IMR-90 (cell line): ENCODE results near the gene SH3RF3. TPM values are rescaled to one million over a fixed set of nuclear protein-coding genes. Genes with fewer than 3 reads are reported as not detected.

Source experiments
- ATAC-seq: fragments of 200-7000 bp; cut with Tn5 transposase; 2 replicates; pipeline ENCODE4 v1.9.1; 2020; ENCODE audit warnings: low read depth, mild to moderate bottlenecking, moderate library complexity
- BruUV-seq: library from RNA; stranded (reverse); fragments of 400-500 nt; replicated peaks from 2 replicates; lab custom pipeline; 2021; lab: Mats Ljungman, UMichigan
- CTCF ChIA-PET: fragments of 300-600 bp; formaldehyde crosslinking; extraction: SDS; loops from one replicate; lab custom pipeline; 2021; ENCODE audit warnings: antibody characterized with exemption; lab: Yijun Ruan, JAX
- POLR2A ChIA-PET: fragments of 300-600 bp; sonication (Branson Sonifier 250); formaldehyde crosslinking; loops from one replicate; lab custom pipeline; 2022; ENCODE audit warnings: antibody characterized with exemption; ENCODE audit not compliant: unreplicated experiment; lab: Charles Lee
- DNase-seq: peaks from one replicate; pipeline ENCODE4 v3.0.0; 2013
- H2AFZ ChIP-seq: replicated peaks from 2 replicates; pipeline ENCODE3; 2013; ENCODE audit warnings: low read length, mild to moderate bottlenecking; ENCODE audit not compliant: poor library complexity
- H2AK5ac ChIP-seq: 2 replicates; pipeline ENCODE4 v1.6.1; 2013; ENCODE audit warnings: low read depth, low read length, inconsistent platforms
- H2AK9ac ChIP-seq: replicated peaks from 2 replicates; pipeline ENCODE3; 2013; ENCODE audit warnings: mild to moderate bottlenecking, low read depth, low read length, moderate library complexity; ENCODE audit not compliant: poor library complexity
- H2BK120ac ChIP-seq: 2 replicates; pipeline ENCODE4 v1.6.1; 2013; ENCODE audit warnings: low read depth, low read length, inconsistent platforms
- H2BK15ac ChIP-seq: 3 replicates; pipeline ENCODE4 v1.6.1; 2013; ENCODE audit warnings: low read depth, low read length, inconsistent platforms
- H2BK20ac ChIP-seq: 2 replicates; pipeline ENCODE4 v1.6.1; 2013; ENCODE audit warnings: low read depth, mild to moderate bottlenecking, inconsistent platforms, low read length, moderate library complexity
- H2BK5ac ChIP-seq: 2 replicates; pipeline ENCODE4 v1.6.1; 2013; ENCODE audit warnings: mild to moderate bottlenecking, low read depth, low read length, inconsistent platforms; ENCODE audit not compliant: poor library complexity, severe bottlenecking
- H3K14ac ChIP-seq: replicated peaks from 2 replicates; pipeline ENCODE4 v1.6.1; 2013; ENCODE audit warnings: low read depth, low read length, inconsistent platforms
- H3K18ac ChIP-seq: 2 replicates; pipeline ENCODE4 v1.6.1; 2013; ENCODE audit warnings: low read depth, low read length, control low read depth
- H3K23ac ChIP-seq: 2 replicates; pipeline ENCODE4 v1.6.1; 2013; ENCODE audit warnings: low read depth, low read length, inconsistent platforms
- H3K27ac ChIP-seq: 2 replicates; pipeline ENCODE4 v1.5.1; 2013; ENCODE audit warnings: mild to moderate bottlenecking, control low read depth, low read length; ENCODE audit not compliant: insufficient read depth
- H3K27me3 ChIP-seq: 2 replicates; pipeline ENCODE4 v1.6.1; 2013; ENCODE audit warnings: low read length; ENCODE audit not compliant: control insufficient read depth, insufficient read depth
- H3K36me3 ChIP-seq: 2 replicates; pipeline ENCODE4 v1.6.1; 2013; ENCODE audit warnings: low read length, mixed read lengths; ENCODE audit not compliant: control insufficient read depth, insufficient read depth
- H3K4ac ChIP-seq: 2 replicates; pipeline ENCODE4 v1.6.1; 2013; ENCODE audit warnings: low read depth, low read length, inconsistent platforms
- H3K4me1 ChIP-seq: 2 replicates; pipeline ENCODE4 v1.6.1; 2013; ENCODE audit warnings: low read length, mixed read lengths; ENCODE audit not compliant: control insufficient read depth, insufficient read depth
- H3K4me2 ChIP-seq: 2 replicates; pipeline ENCODE4 v1.6.1; 2013; ENCODE audit warnings: low read depth, mild to moderate bottlenecking, control low read depth, low read length, moderate library complexity
- H3K4me3 ChIP-seq: 2 replicates; pipeline ENCODE4 v1.5.1; 2013; ENCODE audit warnings: low read depth, mild to moderate bottlenecking, control low read depth, low read length, moderate library complexity; ENCODE audit not compliant: insufficient read depth
- H3K56ac ChIP-seq: 2 replicates; pipeline ENCODE4 v1.6.1; 2013; ENCODE audit warnings: low read length, inconsistent platforms; ENCODE audit not compliant: insufficient read depth; ENCODE audit errors: extremely low read depth
- H3K79me1 ChIP-seq, 2 experiments: 2 replicates each; pipeline ENCODE4 v1.6.1; 2013; ENCODE audit warnings: low read length in 2 of 2, inconsistent platforms in 1 of 2, low read depth in 1 of 2
- H3K9ac ChIP-seq: 2 replicates; pipeline ENCODE4 v1.6.1; 2013; ENCODE audit warnings: low read depth, low read length, control low read depth
- H3K9me1 ChIP-seq: 2 replicates; pipeline ENCODE4 v1.6.1; 2013; ENCODE audit warnings: low read length, inconsistent platforms; ENCODE audit not compliant: insufficient read depth
- H3K9me3 ChIP-seq: 2 replicates; pipeline ENCODE4 v1.6.1; 2013; ENCODE audit warnings: low read length; ENCODE audit not compliant: control insufficient read depth, insufficient read depth
- H4K20me1 ChIP-seq: 2 replicates; pipeline ENCODE4 v1.6.1; 2013; ENCODE audit warnings: low read length, inconsistent platforms; ENCODE audit not compliant: insufficient read depth
- H4K5ac ChIP-seq: 2 replicates; pipeline ENCODE4 v1.6.1; 2013; ENCODE audit warnings: mild to moderate bottlenecking, low read depth, low read length, control low read depth
- H4K8ac ChIP-seq, 2 experiments: 2 replicates each; pipeline ENCODE4 v1.6.1; 2013; ENCODE audit warnings: low read depth in 2 of 2, low read length in 2 of 2, control low read depth in 1 of 2, inconsistent platforms in 1 of 2
- H4K91ac ChIP-seq: 2 replicates; pipeline ENCODE4 v1.6.1; 2013; ENCODE audit warnings: low read depth, low read length, inconsistent platforms; ENCODE audit not compliant: insufficient read depth
- BHLHE40 ChIP-seq: fragments of 150-350 bp; IDR thresholded peaks from 2 replicates; pipeline ENCODE4 v1.6.1; 2016; ENCODE audit warnings: mild to moderate bottlenecking, low read depth, low read length
- CEBPB ChIP-seq: IDR thresholded peaks from 2 replicates; pipeline ENCODE4 v1.6.1; 2012; ENCODE audit warnings: low read depth, low read length, improper control_type of control experiment
- CHD1 ChIP-seq: IDR thresholded peaks from 2 replicates; pipeline ENCODE4 v1.6.1; 2012; ENCODE audit warnings: low read depth, low read length, improper control_type of control experiment
- FOS ChIP-seq: fragments of 150-350 bp; IDR thresholded peaks from 2 replicates; pipeline ENCODE4 v1.6.1; 2016; ENCODE audit warnings: low read depth, low read length
- MAFK ChIP-seq: IDR thresholded peaks from 2 replicates; pipeline ENCODE4 v1.6.1; 2012; ENCODE audit warnings: low read depth, low read length, improper control_type of control experiment
- MAZ ChIP-seq: IDR thresholded peaks from 2 replicates; pipeline ENCODE4 v1.6.1; 2012; ENCODE audit warnings: low read depth, mild to moderate bottlenecking, low read length, improper control_type of control experiment, moderate library complexity, borderline replicate concordance
- MXI1 ChIP-seq: IDR thresholded peaks from 2 replicates; pipeline ENCODE4 v1.6.1; 2012; ENCODE audit warnings: low read depth, mild to moderate bottlenecking, low read length, moderate library complexity, borderline replicate concordance
- NFE2L2 ChIP-seq: fragments of 150-350 bp; IDR thresholded peaks from 2 replicates; pipeline ENCODE4 v1.6.1; 2016; ENCODE audit warnings: low read depth, mild to moderate bottlenecking, low read length
- POLR2A ChIP-seq: IDR thresholded peaks from 2 replicates; pipeline ENCODE4 v1.6.1; 2012; ENCODE audit warnings: mild to moderate bottlenecking, low read depth, low read length
- RAD21 ChIP-seq: IDR thresholded peaks from 2 replicates; pipeline ENCODE4 v1.6.1; 2012; ENCODE audit warnings: low read length, improper control_type of control experiment
- RCOR1 ChIP-seq: IDR thresholded peaks from 2 replicates; pipeline ENCODE4 v1.6.1; 2012; ENCODE audit warnings: mild to moderate bottlenecking, low read length, improper control_type of control experiment; ENCODE audit not compliant: insufficient replicate concordance
- RFX5 ChIP-seq: IDR thresholded peaks from 2 replicates; pipeline ENCODE4 v1.8.0; 2012; ENCODE audit warnings: low read depth, mild to moderate bottlenecking, low read length, moderate library complexity
- SMC3 ChIP-seq: fragments of 150-350 bp; IDR thresholded peaks from 2 replicates; pipeline ENCODE4 v1.6.1; 2016; ENCODE audit warnings: low read depth, mild to moderate bottlenecking, antibody characterized with exemption, low read length, moderate library complexity
- WGBS, 2 experiments: methylation state at CpG; one replicate each; pipeline versions ENCODE4 v1.1.5 to v1.1.7; 2013; ENCODE audit warnings: missing lambda C conversion rate in 2 of 2; ENCODE audit not compliant: insufficient read length in 1 of 2; ENCODE audit errors: extremely low coverage in 2 of 2; 5-methylcytosine and 5-hydroxymethylcytosine counted together
- dilution Hi-C: fragments of 300-500 bp; cut with HindIII; formaldehyde crosslinking; loops from one replicate; pipeline ENCODE4 v1.14.3; 2018; ENCODE audit warnings: low sequenced_read_pairs; ENCODE audit not compliant: unreplicated experiment
- in situ Hi-C: fragments of 300-500 bp; cut with MboI; formaldehyde crosslinking; loops from 3 replicates; pipeline ENCODE4 v1.14.3; 2019; ENCODE audit warnings: low sequenced_read_pairs, inconsistent platforms, mixed read lengths
- intact Hi-C: fragments of 100-400 bp; cut with micrococcal nuclease; formaldehyde crosslinking; loops from 2 replicates; pipeline ENCODE4 v1.10.0; 2022
- polyA plus RNA-seq, 3 experiments: library from polyadenylated mRNA; depleted of rRNA; stranded (reverse); fragments of >200 nt; gene quantifications; 2 replicates each; pipeline ENCODE4 v1.2.3, GENCODE V29; 2012; ENCODE audit warnings: low replicate concordance in 1 of 3
- total RNA-seq: library from RNA; depleted of rRNA; stranded (reverse); fragments of >200 nt; gene quantifications from 2 replicates; pipeline ENCODE4 v1.2.3, GENCODE V29; 2012
- TF ChIP-seq, protein P1 (sequence below): conservative IDR thresholded peaks from 2 replicates; pipeline ENCODE4 v1.5.1; 2012; ENCODE audit warnings: mild to moderate bottlenecking, low read depth, low read length, improper control_type of control experiment
- TF ChIP-seq, protein P2 (sequence below): fragments of 150-350 bp; IDR thresholded peaks from 2 replicates; pipeline ENCODE4 v1.6.1; 2016; ENCODE audit warnings: low read depth, mild to moderate bottlenecking, low read length, moderate library complexity, borderline replicate concordance
- TF ChIP-seq, protein P3 (sequence below): fragments of 150-350 bp; IDR thresholded peaks from 2 replicates; pipeline ENCODE4 v1.6.1; 2017; ENCODE audit warnings: mild to moderate bottlenecking, antibody characterized with exemption, low read length, low read depth

Gene SH3RF3
- total and polyA plus RNA-seq, 2 of the 4 experiments (the other 2 are of a cell fraction), result 3.4 to 5.3 TPM

DNA sequence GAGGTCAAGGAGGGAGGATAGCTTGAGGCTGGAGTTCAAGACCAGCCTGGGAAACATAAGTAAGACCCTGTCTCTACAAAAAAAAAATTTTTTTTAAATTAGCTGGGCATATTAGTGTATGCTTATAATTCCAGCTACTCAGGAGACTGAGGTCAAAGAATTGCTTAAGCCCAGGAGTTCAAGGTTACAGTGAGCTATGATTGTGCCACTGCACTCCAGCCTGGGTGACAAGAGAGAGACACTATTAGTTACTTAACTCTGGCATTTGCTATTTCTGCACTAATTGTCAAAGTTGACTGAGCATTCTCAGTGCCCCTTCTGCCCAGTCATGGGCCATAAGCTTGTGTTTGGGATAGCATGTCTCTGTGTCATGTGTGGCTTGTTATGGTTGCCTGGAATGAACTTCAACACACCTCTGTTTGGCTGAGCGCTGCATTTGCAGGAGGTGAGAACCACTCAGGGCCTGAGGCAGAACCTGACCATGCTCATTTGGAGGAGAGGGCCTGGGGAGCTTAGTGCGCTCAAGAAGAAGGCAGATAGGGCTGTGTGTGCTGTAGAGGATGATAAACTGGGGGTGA lies 77.7 kb downstream of the SH3RF3 start:
- WGBS, 2 experiments, result no CpG with 5 or more reads among the region's 2 CpGs
- TF ChIP-seq, protein P1, sequence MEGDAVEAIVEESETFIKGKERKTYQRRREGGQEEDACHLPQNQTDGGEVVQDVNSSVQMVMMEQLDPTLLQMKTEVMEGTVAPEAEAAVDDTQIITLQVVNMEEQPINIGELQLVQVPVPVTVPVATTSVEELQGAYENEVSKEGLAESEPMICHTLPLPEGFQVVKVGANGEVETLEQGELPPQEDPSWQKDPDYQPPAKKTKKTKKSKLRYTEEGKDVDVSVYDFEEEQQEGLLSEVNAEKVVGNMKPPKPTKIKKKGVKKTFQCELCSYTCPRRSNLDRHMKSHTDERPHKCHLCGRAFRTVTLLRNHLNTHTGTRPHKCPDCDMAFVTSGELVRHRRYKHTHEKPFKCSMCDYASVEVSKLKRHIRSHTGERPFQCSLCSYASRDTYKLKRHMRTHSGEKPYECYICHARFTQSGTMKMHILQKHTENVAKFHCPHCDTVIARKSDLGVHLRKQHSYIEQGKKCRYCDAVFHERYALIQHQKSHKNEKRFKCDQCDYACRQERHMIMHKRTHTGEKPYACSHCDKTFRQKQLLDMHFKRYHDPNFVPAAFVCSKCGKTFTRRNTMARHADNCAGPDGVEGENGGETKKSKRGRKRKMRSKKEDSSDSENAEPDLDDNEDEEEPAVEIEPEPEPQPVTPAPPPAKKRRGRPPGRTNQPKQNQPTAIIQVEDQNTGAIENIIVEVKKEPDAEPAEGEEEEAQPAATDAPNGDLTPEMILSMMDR, result no peak
- TF ChIP-seq MAZ (no peak), CHD1 (no peak), FOS (no peak), POLR2A (no peak), CEBPB (no peak), BHLHE40 (no peak), NFE2L2 (no peak), RCOR1 (no peak), MAFK (no peak), SMC3 (no peak), RAD21 (no peak), RFX5 (no peak), MXI1 (no peak)
- TF ChIP-seq, protein P2, sequence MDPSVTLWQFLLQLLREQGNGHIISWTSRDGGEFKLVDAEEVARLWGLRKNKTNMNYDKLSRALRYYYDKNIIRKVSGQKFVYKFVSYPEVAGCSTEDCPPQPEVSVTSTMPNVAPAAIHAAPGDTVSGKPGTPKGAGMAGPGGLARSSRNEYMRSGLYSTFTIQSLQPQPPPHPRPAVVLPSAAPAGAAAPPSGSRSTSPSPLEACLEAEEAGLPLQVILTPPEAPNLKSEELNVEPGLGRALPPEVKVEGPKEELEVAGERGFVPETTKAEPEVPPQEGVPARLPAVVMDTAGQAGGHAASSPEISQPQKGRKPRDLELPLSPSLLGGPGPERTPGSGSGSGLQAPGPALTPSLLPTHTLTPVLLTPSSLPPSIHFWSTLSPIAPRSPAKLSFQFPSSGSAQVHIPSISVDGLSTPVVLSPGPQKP, result no peak
- TF ChIP-seq, protein P3, sequence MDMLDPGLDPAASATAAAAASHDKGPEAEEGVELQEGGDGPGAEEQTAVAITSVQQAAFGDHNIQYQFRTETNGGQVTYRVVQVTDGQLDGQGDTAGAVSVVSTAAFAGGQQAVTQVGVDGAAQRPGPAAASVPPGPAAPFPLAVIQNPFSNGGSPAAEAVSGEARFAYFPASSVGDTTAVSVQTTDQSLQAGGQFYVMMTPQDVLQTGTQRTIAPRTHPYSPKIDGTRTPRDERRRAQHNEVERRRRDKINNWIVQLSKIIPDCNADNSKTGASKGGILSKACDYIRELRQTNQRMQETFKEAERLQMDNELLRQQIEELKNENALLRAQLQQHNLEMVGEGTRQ, result no peak
- no TSS peak for BruUV-seq
- H4K20me1 ChIP-seq, result peaks cover 76% of the 10 kb centered on the region
- ChIA-PET POLR2A (no interaction called here), CTCF (interaction anchor here (0.7 kb wide), 1 partner anchor 126 kb away, joined by 3 read pairs; no protein-coding TSS in a partner anchor)
- H3K4ac ChIP-seq, result no peak overlapping the region
- H2AK9ac ChIP-seq, result no peak overlapping the region
- no peaks in the 10 kb centered on the region for H3K36me3 ChIP-seq
- H3K18ac ChIP-seq, result no peak overlapping the region
- peak overlapping the region in 1 of 2 experiments; percentile 1; a peak in 1 of 4 replicates for H4K8ac ChIP-seq
- peaks cover 25% of the 10 kb centered on the region for H3K4me1 ChIP-seq
- ATAC-seq (no peak), DNase-seq (no peak)
- in situ Hi-C loops, result no loop called here
- dilution Hi-C loops, result no loop called here
- peaks cover 39% of the 10 kb centered on the region for H3K9me1 ChIP-seq
- H2BK120ac ChIP-seq, result no peak overlapping the region
- H3K14ac ChIP-seq, result peak overlapping the region; percentile 44; the same call in 1 of the 2 replicates
- peak overlapping the region; percentile 23; the same call in 1 of the 2 replicates for H3K23ac ChIP-seq
- H3K4me3 ChIP-seq, result no peak overlapping the region
- no peak overlapping the region for H3K4me2 ChIP-seq
- H3K9me3 ChIP-seq, result no peaks in the 10 kb centered on the region
- peaks cover 36 to 91% of the 10 kb centered on the region in 2 experiments for H3K79me1 ChIP-seq
- no peaks in the 10 kb centered on the region for H3K27me3 ChIP-seq
- H2AFZ ChIP-seq, result no peak overlapping the region
- peak overlapping the region; percentile 54; the same call in 1 of the 2 replicates for H2AK5ac ChIP-seq
- H3K9ac ChIP-seq, result no peak overlapping the region
- H2BK15ac ChIP-seq, result no peak overlapping the region
- intact Hi-C loops, result no loop called here
- no peak overlapping the region for H3K27ac ChIP-seq
- H2BK5ac ChIP-seq, result no peak overlapping the region
- no peak overlapping the region for H4K5ac ChIP-seq
- H4K91ac ChIP-seq, result no peak overlapping the region
- H2BK20ac ChIP-seq, result no peak overlapping the region
- no peak overlapping the region for H3K56ac ChIP-seq
